SU-DHL-6 (cell line): ENCODE measurements around the gene GPR62.

Source experiments
- CTCF ChIP-seq: fragments of 200-600 bp; sonication (generic); IDR thresholded peaks from one replicate; pipeline ENCODE4 v1.5.1; 2017; ENCODE audit warnings: antibody characterized with exemption, mild to moderate bottlenecking, low read length, moderate library complexity; ENCODE audit not compliant: insufficient read depth, poor library complexity, severe bottlenecking
- EZH2phosphoT487 ChIP-seq: fragments of 200-600 bp; sonication (generic), shearing (Covaris generic); conservative IDR thresholded peaks from 2 replicates; pipeline ENCODE4 v1.6.1; 2018; ENCODE audit warnings: mild to moderate bottlenecking, antibody characterized with exemption, low read length, moderate library complexity, mixed read lengths

GRCh38 chr3:51931756-51932155 lies 23.4 kb upstream of the GPR62 start:
- TF ChIP-seq CTCF = no peak
- no peak for TF ChIP-seq EZH2phosphoT487
